Ecto neural progenitor cell (in vitro differentiated cells): Measurements from ENCODE around the gene FARSB.

Experiments
- DNase-seq: peaks from one replicate; pipeline ENCODE4 v3.0.0-alpha.2; 2018; ENCODE audit warnings: low spot score

The FARSB gene

GRCh38 chr2:222548992-222549391 lies 106.9 kb downstream of the FARSB start:
- DNase-seq, result no peak

GRCh38 chr2:222547083-222547482 lies 108.8 kb downstream of the FARSB start:
- DNase-seq, result no peak

DNA sequence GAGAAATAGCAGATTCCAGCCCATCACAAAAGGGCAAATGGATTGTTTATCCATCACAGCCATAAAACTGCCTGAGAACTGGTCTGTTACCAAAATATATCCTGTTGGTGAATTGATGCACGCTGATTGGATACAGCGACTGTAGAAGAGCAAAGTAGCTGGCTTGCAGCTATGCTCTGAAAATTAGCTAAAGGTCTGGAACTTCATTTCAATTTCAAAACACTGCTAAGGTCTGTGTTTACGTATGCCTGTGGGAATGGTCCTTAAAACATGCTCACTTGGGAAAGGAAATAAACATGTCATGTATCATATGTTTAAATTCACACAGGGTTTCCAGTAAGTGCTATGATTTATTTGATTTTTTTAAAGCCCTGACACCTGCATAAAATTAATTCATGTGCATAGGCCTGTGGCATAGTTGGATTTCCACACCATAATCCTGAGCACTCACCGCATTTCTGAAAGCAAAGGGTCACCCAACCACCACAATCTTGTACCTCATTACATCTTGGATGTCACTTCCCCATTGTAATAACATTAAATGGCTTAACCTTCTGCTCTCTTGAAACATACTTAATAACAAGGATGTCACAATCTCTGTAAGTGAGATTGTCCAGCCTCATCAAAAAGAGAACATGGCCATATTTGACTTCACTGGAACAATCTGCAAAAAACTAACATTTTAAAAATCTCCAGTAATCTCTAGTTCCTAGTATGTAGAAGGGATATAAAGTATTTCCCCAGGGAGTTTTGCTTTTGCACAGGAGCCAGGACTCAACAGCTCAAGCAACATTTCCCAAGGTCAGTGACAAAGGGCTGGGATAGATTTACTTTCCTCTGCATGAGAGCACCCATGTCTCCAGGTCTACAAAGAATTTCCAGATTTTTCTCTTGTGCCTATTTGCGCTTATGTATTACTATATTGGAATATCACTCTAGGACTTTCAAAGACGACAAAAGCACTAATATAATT lies 109.8 kb downstream of the FARSB start:
- no peak for DNase-seq

- DNase-seq, result no peak
Observed at GRCh38 chr2:222544661-222545060, 111.2 kb downstream of the FARSB start.

- no peak for DNase-seq
Observed at GRCh38 chr2:222538535-222538934, 117.4 kb downstream of the FARSB start.

- no peak for DNase-seq
Observed at GRCh38 chr2:222535477-222535876, 120.4 kb downstream of the FARSB start.

- DNase-seq, result no peak
Observed at GRCh38 chr2:222532315-222532714, 123.6 kb downstream of the FARSB start.

DNA sequence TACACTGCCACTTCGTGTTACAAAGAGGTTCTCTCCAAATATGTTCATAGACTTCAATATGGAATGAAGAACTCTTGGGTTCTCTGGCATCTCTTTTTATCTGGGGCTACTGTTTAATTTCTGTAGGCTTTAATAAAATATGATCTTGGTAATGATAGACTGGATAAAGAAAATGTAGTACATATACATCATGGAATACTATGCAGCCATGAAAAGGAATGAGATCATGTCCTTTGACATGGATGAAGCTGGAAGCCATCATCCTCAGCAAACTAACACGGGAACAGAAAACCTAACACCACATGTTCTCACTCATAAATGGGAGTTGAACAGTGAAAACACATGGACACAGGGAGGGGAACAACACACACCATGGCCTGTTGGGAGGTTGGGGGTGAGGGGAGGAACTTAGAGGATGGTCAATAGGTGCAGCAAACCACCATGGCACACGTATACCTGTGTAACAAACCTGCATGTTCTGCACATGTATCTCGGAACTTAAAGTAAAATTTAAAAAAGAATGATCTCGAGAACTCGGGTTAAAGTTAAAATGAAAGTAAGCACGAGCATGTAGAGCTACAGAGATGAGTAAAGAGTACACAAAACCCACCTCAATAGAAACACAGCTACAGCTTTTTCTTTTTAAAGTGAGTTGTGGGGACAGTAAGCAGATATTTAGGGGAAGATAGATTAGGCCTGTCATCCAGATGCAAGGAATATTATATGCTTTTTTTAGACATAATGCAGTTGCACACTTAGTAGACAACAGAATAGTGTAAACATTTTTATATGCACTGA lies 129.2 kb downstream of the FARSB start:
- DNase-seq, result no peak

DNA sequence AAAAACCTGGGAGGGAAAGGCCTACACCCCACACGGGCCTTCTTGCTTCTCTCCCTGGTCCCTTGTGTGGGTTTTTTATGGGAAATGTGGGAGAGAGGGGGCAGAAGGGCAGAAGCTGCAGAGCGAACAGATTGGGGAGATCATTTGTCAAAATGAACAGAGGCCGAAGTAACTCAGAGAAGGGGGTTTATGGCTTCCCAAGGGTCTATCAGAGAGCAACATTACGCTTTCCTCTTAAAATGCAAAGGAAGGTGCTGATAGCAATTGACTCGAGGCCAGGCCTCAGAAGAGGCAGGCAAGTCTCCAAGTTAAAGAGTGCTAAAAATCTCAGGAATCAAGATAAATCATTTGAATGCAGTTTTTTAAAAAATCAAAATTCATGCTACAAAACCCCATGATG lies 130.1 kb downstream of the FARSB start:
- DNase-seq, result no peak

DNA sequence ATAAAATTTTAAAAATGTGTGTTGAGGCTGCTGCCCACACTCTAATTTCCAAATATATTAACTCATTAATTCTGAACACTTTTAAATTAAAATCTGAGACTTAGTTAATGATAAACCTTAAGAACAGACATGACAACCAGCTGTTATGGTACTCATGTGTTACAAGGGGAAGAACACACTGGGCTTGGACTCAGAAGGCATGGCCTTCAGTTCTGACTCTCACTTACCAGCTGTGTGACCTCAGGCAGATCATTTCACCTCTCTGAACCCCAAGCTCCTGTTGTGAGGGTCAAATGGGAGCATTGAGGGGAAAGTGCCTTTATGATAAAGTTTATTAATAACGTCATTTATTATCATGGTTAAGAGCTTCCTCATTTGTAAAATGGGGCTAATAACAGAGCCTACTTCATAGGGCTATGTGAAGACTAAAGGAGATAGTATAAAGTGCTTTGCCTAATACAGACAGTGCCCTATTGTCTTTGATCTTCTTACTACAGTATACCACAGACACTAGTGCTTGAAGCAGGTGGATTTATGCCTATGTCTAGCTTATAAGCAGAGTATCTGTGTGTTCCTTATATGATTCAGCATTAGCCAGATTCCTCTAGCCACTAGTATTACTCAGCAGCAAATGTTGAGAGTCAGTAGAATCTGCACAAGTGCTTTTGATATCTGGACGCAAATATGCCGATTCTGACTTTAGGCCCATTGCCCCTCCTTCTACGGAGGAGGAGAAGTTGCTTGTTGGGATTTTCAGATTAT lies 131.9 kb downstream of the FARSB start:
- DNase-seq, result no peak

DNA sequence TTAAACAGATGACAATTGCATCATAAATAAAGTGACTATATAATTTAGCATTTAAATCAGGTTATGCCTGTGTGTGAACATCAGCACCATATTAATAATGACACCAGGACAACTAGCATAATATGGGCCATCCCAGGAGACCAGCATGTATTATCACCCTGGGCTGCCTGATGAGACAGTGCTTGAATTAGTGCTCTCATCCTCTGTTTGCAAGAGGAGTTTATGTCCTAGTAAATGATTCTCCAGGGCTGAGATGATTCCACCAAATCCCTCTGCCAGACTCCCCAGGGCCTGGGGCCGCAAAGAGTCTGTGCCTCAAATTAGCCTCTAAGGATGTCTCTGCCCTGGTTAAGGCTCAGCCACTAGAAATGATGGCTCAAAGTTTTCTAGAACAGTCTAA lies 133.8 kb downstream of the FARSB start:
- DNase-seq, result no peak

DNA sequence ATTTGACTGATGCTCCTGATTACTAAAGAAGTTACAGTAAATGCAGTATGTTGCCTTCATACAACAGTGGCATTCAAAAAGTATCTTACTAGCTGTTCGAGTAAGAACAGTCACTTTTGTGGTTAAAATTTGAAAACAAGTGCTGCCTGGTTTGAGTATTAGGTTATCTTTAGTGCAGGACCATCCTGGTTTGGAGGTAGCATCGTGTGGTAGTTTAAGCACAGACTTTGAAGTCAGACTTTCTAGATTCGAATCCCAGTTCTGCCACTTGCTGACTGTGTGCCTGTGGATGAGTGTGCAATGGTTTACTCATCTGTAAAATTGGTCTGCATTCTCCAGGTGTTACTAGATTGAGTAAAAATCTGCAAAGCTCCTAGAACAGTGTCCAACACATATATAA lies 134.8 kb downstream of the FARSB start:
- no peak for DNase-seq
